CD14-positive monocyte (primary cell): ENCODE results near the gene VSTM4. TPM values are rescaled to one million over a fixed set of nuclear protein-coding genes. Genes with fewer than 3 reads are reported as not detected.

Source experiments
- DNase-seq, 3 donors: peaks; one replicate each; pipeline ENCODE4 v3.0.0-alpha.2; 2011 to 2022
- H2AFZ ChIP-seq: 2 replicates; pipeline ENCODE4 v1.6.0; 2012; ENCODE audit warnings: mild to moderate bottlenecking, low read depth, low read length, inconsistent platforms; ENCODE audit not compliant: insufficient read depth, poor library complexity, severe bottlenecking
- H3K27ac ChIP-seq, 2 donors: 1 replicate in 1 of 2; 2 replicates in 1 of 2; pipeline ENCODE4 v1.5.1; 2012 to 2013; ENCODE audit warnings: low read length in 2 of 2, control low read depth in 1 of 2, inconsistent platforms in 1 of 2, low read depth in 1 of 2, mild to moderate bottlenecking in 1 of 2
- H3K27me3 ChIP-seq, 2 donors: one replicate each; pipeline versions ENCODE4 v1.6.0 to v1.6.1; 2011 to 2013; ENCODE audit warnings: low read length in 2 of 2; ENCODE audit not compliant: control insufficient read depth in 2 of 2, insufficient read depth in 2 of 2
- H3K36me3 ChIP-seq, 2 donors: replicated peaks in 1 of 2; 1 replicate in 1 of 2; 2 replicates in 1 of 2; pipeline versions ENCODE4 v1.5.1 to v1.6.1; 2012 to 2013; ENCODE audit warnings: low read length in 2 of 2, control low read depth in 1 of 2, inconsistent platforms in 1 of 2, mild to moderate bottlenecking in 1 of 2; ENCODE audit not compliant: insufficient read depth in 2 of 2, control insufficient read depth in 1 of 2
- H3K4me1 ChIP-seq, 2 donors: 1 replicate in 1 of 2; 2 replicates in 1 of 2; pipeline versions ENCODE4 v1.5.1 to v1.6.1; 2012 to 2013; ENCODE audit warnings: low read length in 2 of 2, control low read depth in 1 of 2, inconsistent platforms in 1 of 2, mild to moderate bottlenecking in 1 of 2, moderate library complexity in 1 of 2; ENCODE audit not compliant: insufficient read depth in 2 of 2, control insufficient read depth in 1 of 2
- H3K4me2 ChIP-seq: replicated peaks from 2 replicates; pipeline ENCODE3; 2012; ENCODE audit warnings: low read length, moderate library complexity, mild to moderate bottlenecking; ENCODE audit not compliant: poor library complexity, severe bottlenecking; ENCODE audit errors: extremely low read depth
- H3K4me3 ChIP-seq, 3 experiments: fragments of 200-600 bp in 1 of 3; sonication (generic) in 1 of 3; replicated peaks in 1 of 3; 1 replicate in 2 of 3; 2 replicates in 1 of 3; pipeline ENCODE4 v1.5.1; 2011 to 2013; ENCODE audit warnings: low read length in 3 of 3, mild to moderate bottlenecking in 3 of 3, control low read depth in 2 of 3, low read depth in 2 of 3, inconsistent platforms in 1 of 3, moderate library complexity in 1 of 3
- H3K79me2 ChIP-seq: 2 replicates; pipeline ENCODE4 v1.6.0; 2012; ENCODE audit warnings: mild to moderate bottlenecking, control low read depth, inconsistent platforms, low read length, moderate library complexity; ENCODE audit not compliant: insufficient read depth
- H3K9ac ChIP-seq: 2 replicates; pipeline ENCODE4 v1.6.0; 2017; ENCODE audit warnings: low read length, mild to moderate bottlenecking; ENCODE audit not compliant: insufficient read depth, poor library complexity, severe bottlenecking
- H3K9me3 ChIP-seq, 2 donors: replicated peaks in 1 of 2; 1 replicate in 1 of 2; 2 replicates in 1 of 2; pipeline versions ENCODE4 v1.5.1 to v1.6.1; 2012 to 2013; ENCODE audit warnings: low read length in 2 of 2, control low read depth in 1 of 2; ENCODE audit not compliant: control insufficient read depth in 1 of 2, insufficient read depth in 1 of 2
- H4K20me1 ChIP-seq: 2 replicates; pipeline ENCODE4 v1.6.0; 2012; ENCODE audit warnings: mild to moderate bottlenecking, low read length, control low read depth, moderate library complexity; ENCODE audit not compliant: insufficient read depth
- H3K27ac Mint-ChIP-seq, 7 donors: one replicate each; pipeline ENCODE4 v1.8.0; 2020; ENCODE audit warnings: mild to moderate bottlenecking in 7 of 7, mixed read lengths in 7 of 7, moderate library complexity in 6 of 7, inconsistent platforms in 2 of 7
- H3K27me3 Mint-ChIP-seq, 3 donors: one replicate each; pipeline ENCODE4 v1.8.0; 2021 to 2022; ENCODE audit warnings: low read depth in 3 of 3, mild to moderate bottlenecking in 3 of 3, mixed read lengths in 3 of 3, moderate library complexity in 3 of 3, inconsistent platforms in 1 of 3
- H3K36me3 Mint-ChIP-seq, 2 donors: one replicate each; pipeline ENCODE4 v1.8.0; 2020; ENCODE audit warnings: mixed read lengths in 2 of 2, inconsistent platforms in 1 of 2, mild to moderate bottlenecking in 1 of 2
- H3K4me1 Mint-ChIP-seq: one replicate; pipeline ENCODE4 v1.8.0; 2020; ENCODE audit warnings: mild to moderate bottlenecking, mixed read lengths
- H3K4me3 Mint-ChIP-seq, 2 donors: one replicate each; pipeline ENCODE4 v1.8.0; 2020; ENCODE audit warnings: mild to moderate bottlenecking in 2 of 2, mixed read lengths in 2 of 2, moderate library complexity in 1 of 2
- H3K9me3 Mint-ChIP-seq, 7 donors: one replicate each; pipeline ENCODE4 v1.8.0; 2020 to 2022; ENCODE audit warnings: mixed read lengths in 7 of 7, mild to moderate bottlenecking in 6 of 7, moderate library complexity in 6 of 7, inconsistent platforms in 2 of 7
- WGBS: methylation state at CpG from one replicate; pipeline ENCODE4 v1.1.5; 2013; ENCODE audit warnings: missing lambda C conversion rate; ENCODE audit not compliant: insufficient coverage; 5-methylcytosine and 5-hydroxymethylcytosine counted together
- intact Hi-C, 2 donors: fragments of 100-400 bp; cut with micrococcal nuclease; formaldehyde crosslinking; loops; one replicate each; pipeline versions ENCODE4 v1.15.0 to v1.15.1; 2023
- polyA plus RNA-seq, 3 donors: library from polyadenylated mRNA; depleted of rRNA in 1 of 3; unstranded in 2 of 3; stranded (reverse) in 1 of 3; fragments of 300-500 nt in 2 of 3; fragments of >200 nt in 1 of 3; fragmentation: Illumina TruSeq in 2 of 3; gene quantifications; 1 replicate in 2 of 3; 2 replicates in 1 of 3; pipeline ENCODE4 v1.2.3, GENCODE V29; 2012 to 2021
- TF ChIP-seq, protein P1 (sequence below): fragments of 200-600 bp; IDR thresholded peaks from one replicate; pipeline ENCODE4 v1.8.0; 2022; ENCODE audit warnings: antibody characterized with exemption, mild to moderate bottlenecking

VSTM4 gene
- polyA plus RNA-seq, 3 donors = not detected

- Histone ChIP-seq H3K9ac (no peak overlapping the region), H3K27me3 (no peaks in the 10 kb centered on the region), H3K27ac (no peak overlapping the region), H3K4me2 (no peak overlapping the region), H3K9me3 (no peaks in the 10 kb centered on the region), H3K4me1 (peaks cover 5 to 8% of the 10 kb centered on the region in 2 donors), H2AFZ (no peak overlapping the region), H3K36me3 (no peaks in the 10 kb centered on the region), H3K79me2 (no peaks in the 10 kb centered on the region), H3K4me3 (no peak overlapping the region), H4K20me1 (no peaks in the 10 kb centered on the region)
- Mint-ChIP-seq H3K4me3 (no peak overlapping the region), H3K36me3 (no peaks in the 10 kb centered on the region), H3K4me1 (peaks cover 20% of the 10 kb centered on the region), H3K9me3 (peaks cover 0 to 4% (median 0%) of the 10 kb centered on the region in 7 donors), H3K27me3 (peaks cover 2 to 6% (median 5%) of the 10 kb centered on the region in 3 donors), H3K27ac (no peak overlapping the region)
- 96% methylated on average over 36 of the region's 37 CpGs for WGBS
- intact Hi-C loops = no loop called here
- no peak for DNase-seq
- TF ChIP-seq, protein P1, sequence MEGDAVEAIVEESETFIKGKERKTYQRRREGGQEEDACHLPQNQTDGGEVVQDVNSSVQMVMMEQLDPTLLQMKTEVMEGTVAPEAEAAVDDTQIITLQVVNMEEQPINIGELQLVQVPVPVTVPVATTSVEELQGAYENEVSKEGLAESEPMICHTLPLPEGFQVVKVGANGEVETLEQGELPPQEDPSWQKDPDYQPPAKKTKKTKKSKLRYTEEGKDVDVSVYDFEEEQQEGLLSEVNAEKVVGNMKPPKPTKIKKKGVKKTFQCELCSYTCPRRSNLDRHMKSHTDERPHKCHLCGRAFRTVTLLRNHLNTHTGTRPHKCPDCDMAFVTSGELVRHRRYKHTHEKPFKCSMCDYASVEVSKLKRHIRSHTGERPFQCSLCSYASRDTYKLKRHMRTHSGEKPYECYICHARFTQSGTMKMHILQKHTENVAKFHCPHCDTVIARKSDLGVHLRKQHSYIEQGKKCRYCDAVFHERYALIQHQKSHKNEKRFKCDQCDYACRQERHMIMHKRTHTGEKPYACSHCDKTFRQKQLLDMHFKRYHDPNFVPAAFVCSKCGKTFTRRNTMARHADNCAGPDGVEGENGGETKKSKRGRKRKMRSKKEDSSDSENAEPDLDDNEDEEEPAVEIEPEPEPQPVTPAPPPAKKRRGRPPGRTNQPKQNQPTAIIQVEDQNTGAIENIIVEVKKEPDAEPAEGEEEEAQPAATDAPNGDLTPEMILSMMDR = no peak
Observed at GRCh38 chr10:49131507-49132361, 16.4 kb upstream of the VSTM4 start.

GRCh38 chr10:49129376-49129775, 14.1 kb upstream of the VSTM4 start:
- peaks cover 0 to 3% (median 0%) of the 10 kb centered on the region in 7 donors for H3K9me3 Mint-ChIP-seq
- no peaks in the 10 kb centered on the region for H3K36me3 Mint-ChIP-seq
- WGBS = 91% methylated on average over 1 of the region's 1 CpG
- H3K4me3 ChIP-seq = no peak overlapping the region
- H3K27ac Mint-ChIP-seq = no peak overlapping the region
- H3K36me3 ChIP-seq = no peaks in the 10 kb centered on the region
- H2AFZ ChIP-seq = no peak overlapping the region
- peaks cover 4% of the 10 kb centered on the region for H3K4me1 Mint-ChIP-seq
- H3K27me3 ChIP-seq = no peaks in the 10 kb centered on the region
- TF ChIP-seq, protein P1 = no peak
- no peaks in the 10 kb centered on the region for H3K9me3 ChIP-seq
- H3K4me1 ChIP-seq = peaks cover 0 to under 1% of the 10 kb centered on the region in 2 donors
- no peak overlapping the region for H3K9ac ChIP-seq
- intact Hi-C loops = no loop called here
- DNase-seq = no peak
- no peak overlapping the region for H3K4me3 Mint-ChIP-seq
- H3K4me2 ChIP-seq = no peak overlapping the region
- peaks cover 2 to 5% (median 4%) of the 10 kb centered on the region in 3 donors for H3K27me3 Mint-ChIP-seq
- H4K20me1 ChIP-seq = no peaks in the 10 kb centered on the region
- H3K79me2 ChIP-seq = no peaks in the 10 kb centered on the region
- no peak overlapping the region for H3K27ac ChIP-seq
